Activated CD8-positive, alpha-beta memory T cell treated with anti-CD3 and anti-CD28 coated beads for 48 hours (primary cell): Measurements from ENCODE around the gene ZBTB47.

Source experiments
- DNase-seq, 3 experiments: peaks; one replicate each; pipeline ENCODE4 v3.0.0-alpha.2; 2020; ENCODE audit warnings: low read depth in 2 of 3, low spot score in 2 of 3

The ZBTB47 gene

DNA sequence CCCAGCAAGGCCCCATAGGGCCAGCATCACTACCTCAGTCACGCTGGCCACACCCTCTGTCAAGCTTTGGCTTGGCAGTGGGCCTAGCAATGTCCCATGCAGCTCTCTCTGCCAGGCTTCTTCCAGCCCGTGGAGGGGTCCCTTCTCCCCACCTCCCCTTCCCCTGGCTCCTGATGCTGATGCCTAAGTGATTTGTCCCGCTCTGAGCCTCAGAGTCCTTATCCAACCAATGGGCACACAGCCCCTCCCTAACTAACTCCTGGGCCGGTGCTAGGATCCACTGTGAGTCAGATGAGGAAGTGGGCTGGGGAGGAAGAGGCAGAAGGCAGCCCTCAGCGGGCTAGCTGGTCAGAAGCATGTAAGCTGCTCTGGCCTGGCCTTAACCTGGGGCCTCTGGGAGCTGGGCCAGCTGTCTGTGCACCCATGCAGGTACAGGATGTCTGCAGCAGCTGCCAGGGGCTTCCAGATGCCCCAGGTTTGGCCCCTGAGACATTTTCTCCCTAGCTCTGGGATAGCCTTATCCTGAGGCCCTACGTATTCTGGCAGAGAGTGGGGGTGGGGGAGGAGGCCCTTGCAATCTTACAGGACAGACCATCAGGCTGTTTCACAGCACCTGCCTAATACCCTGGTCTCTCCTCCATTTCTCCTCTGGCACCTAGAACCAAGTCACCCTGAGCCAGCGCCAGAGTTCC, 740 bp upstream of the ZBTB47 start:
- no peak for DNase-seq

DNA sequence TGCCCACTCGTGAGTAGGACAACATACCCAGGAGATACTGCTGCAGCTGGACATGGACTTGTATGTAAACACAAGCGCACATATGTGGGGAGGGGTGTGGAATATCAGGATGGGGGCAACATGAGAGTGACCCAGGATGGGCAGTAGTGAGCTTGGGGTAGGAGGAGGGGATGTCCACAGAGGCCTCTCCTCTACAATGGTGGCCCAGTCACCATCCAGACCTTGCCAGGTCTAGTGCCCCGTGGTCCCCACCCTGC, 266 bp upstream of the ZBTB47 start:
- no peak for DNase-seq

DNA sequence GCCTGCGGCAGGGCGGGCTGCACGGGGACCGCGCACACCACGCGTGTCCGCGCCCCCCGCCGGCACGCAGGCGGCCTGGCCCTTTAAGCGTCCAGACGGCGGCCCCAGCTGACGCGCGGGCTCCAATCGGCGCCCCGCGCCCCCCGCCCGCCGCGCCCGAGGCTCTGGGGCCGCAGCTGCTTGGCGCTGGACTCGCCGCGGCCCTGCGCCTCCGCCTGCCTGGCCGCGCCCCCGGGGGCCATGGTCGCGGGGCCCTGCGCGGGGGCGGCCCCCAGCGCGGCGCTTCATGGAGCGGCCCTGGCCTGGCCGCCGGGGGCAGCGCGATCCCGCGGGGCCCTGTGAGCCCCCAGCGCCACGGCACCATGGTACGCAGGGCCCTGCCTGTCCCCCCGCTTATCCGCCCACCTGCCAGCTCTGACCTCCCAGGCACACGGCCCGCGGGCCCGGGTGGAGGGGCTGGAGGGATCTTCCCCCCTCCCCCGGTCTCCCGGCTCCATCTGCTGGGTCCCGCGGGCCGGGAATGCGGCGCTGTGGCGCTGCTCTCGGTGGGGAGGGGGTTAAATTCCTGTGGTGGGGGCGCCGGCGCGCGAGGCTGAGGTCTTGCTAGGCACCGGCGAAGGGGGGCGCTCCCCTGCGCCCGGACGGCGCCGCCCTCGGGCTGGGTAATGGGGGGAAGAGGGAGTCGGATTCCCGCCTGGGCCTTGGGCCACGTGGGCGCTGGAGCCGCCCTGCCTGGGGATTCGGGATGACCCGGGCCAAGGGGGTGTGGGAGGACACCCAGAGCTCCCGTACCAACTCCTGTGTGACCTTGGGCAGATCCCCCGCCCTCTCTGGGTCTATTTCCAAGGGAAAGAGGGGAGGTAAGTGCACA, 1.1 kb downstream of the ZBTB47 start:
- DNase-seq, result no peak

DNA sequence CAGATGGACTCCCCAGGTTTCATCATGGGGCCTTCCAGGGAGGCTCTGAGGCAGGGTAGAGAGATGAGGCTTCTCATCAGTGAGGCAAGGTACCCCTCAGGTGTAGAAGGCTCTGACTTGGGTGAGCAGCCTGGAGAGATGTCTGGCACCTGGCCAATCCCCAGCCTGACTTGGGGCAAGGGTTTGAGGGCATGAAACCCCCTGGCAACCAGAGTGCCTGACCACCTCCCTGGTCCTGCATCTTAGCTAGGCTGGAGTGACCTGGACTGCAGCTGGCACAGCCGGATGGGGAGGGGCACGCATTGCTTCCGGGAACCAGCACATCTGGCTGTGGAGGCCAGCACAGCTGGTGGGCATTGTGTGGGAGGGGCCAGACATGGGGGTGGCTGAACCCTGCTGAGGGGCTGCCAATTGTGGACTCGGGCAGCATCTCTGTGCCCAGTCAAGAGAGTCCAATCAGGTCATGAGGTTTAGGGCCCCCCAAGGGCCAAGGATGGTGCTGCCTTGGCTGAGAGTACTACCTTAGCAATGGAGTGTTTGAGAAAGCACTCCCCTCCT, 1.9 kb downstream of the ZBTB47 start:
- DNase-seq, result no peak

DNA sequence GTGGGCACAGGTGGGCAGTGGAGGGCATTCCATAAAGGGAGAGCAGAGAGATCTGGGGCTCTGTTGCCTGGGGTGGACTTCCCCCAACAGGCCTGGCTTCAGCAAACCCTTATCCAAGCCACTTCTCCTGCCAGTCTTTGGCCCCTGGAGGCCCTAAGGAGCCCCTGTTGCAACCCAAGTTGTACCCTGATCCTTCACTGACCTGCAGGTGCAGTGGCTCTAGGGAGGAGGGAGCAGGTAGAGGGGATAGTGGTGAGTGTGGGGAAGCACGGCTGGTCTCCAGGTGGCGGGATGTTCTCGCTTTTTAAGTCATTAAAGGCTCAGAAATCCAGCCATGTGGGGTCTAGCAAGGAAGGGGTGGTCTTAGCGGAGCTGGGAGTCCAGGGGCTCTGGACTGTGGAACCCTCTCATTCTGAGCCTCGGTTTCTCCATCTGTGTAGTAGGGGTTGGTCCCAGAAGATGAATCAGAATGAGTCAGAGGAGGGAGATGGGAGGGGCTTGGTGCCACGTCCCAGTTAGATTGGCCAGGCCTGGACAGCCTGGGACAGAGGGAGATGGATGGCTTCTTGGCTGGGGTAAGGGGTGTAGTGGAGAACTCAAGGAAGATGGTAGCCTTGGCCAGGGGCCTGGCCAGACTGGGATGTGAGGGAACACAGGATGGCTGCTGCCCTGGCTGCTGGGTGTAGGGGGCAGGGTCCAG, 2.6 kb downstream of the ZBTB47 start:
- no peak for DNase-seq

DNA sequence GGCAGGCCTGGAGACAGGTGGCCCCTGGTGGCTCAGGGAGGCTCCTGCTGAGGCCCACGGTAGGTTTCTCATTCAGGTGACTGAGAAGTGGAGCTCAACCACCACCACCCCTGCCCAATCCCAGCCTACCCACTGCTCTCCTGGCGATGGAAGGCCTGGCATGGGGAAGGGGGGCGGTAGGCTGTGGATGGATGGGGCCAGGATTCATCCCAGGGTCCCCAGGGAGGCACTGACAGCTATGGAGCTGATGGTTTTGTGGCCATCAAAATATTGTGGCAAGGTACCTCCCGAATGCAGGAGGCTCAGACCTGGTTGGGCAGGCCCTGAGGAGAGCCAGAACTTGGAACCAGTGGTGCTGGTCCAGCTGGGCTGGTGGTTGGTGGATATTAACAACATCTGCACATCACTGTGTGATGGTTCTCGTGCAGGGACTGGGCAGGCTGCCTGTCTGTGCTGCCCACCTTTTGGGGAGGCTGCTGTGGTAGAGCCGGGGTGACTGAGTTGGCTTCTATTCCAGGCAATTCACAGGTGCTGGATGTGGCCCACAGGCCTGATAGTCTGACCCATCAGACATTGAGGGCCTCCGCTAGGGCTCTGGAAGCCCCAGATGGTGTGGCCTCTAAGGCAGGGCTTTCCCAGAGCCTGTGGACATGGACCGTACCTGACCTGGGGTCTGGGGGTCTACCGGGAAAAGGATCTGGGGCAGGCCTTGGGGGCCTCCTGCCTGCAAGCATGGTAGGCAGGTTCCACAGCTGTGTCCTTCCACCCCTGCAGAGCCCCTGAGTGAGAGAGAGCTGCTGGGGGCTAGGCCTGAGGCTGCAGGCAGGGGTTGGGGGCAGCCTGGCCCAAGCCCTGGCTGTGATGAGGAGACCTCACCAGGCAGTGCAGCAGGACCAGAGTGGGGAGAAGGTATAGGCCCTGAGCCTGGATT, 3.4 kb downstream of the ZBTB47 start:
- DNase-seq, result no peak

DNA sequence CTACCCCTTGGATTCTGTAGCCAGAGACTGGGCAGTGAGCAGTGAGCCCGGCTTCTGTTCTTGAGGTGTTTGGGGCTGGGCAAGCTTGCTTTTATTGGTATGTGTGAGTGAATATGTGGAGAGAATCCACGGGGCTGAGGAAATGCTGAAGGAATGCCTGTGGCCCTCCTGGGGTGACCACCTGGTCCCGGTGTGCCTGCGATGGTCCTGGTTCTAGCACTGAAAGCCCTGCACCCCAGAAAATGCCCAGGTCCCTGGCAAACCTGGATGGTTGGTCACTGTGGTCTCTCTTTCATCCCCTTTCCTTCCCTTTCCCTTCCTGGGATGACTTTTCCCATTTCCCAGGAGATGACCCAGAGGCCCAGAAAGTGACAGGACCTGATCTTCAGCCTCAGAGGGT, 4.2 kb downstream of the ZBTB47 start:
- no peak for DNase-seq

DNA sequence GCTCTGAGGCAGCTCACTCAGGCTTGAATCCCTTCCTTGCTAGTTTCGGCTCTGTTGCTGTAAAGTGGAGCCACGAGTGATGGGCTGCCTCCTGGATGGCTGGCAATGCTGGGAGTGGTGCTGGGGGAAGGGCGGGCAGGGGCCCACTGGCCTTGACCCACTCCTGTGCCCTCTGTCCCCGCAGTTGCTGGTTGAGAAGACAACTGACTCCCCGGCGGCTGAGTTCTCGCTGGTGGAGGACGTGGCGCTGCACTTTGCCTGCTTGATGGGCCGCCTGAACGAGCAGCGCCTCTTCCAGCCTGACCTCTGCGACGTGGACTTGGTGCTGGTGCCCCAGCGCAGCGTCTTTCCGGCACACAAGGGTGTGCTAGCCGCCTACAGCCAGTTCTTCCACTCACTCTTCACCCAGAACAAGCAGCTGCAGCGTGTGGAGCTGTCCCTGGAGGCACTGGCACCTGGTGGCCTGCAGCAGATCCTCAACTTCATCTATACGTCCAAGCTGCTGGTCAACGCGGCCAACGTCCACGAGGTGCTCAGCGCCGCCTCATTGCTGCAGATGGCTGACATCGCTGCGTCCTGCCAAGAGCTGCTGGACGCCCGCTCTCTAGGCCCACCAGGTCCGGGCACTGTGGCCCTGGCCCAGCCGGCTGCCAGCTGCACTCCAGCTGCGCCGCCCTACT, 4.7 kb downstream of the ZBTB47 start:
- DNase-seq, result no peak

DNA sequence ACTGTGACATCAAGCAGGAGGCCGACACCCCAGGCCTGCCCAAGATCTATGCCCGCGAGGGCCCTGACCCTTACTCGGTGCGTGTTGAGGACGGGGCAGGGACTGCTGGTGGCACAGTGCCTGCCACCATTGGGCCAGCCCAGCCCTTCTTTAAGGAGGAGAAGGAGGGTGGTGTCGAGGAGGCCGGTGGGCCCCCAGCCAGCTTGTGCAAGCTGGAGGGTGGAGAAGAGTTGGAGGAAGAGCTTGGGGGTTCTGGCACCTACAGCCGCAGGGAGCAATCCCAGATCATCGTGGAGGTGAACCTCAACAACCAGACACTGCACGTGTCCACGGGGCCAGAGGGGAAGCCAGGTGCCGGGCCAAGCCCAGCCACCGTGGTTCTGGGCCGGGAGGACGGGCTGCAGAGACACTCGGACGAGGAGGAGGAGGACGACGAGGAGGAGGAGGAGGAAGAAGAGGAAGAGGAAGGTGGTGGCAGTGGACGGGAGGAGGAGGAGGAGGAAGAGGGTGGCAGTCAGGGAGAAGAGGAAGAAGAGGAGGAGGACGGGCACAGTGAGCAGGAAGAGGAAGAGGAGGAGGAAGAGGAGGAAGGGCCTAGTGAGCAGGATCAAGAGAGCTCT, 5.4 kb downstream of the ZBTB47 start:
- no peak for DNase-seq

DNA sequence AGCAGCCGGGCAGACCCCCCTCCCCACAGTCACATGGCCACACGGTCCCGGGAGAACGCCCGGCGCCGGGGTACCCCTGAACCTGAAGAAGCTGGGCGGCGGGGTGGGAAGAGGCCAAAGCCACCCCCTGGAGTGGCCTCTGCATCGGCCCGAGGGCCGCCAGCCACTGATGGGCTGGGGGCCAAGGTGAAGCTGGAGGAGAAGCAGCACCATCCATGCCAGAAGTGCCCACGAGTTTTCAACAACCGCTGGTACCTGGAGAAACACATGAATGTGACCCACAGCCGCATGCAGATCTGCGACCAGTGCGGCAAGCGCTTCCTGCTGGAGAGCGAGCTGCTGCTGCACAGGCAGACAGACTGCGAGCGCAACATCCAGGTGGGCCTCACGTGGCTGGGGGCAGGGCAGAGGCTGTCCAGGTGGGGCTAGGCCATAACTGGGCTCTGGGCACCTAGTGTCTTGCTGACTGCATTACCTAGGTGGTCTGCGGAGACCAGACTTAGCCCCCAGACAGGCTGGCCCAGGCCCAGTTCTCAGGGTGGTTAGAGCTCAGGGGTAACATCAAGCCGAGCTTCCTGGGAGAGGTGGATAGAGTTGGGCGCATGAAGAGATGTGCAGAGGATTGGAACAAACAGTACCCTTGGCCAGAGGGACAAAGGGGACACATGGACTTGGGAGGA, 6.1 kb downstream of the ZBTB47 start:
- DNase-seq, result no peak

DNA sequence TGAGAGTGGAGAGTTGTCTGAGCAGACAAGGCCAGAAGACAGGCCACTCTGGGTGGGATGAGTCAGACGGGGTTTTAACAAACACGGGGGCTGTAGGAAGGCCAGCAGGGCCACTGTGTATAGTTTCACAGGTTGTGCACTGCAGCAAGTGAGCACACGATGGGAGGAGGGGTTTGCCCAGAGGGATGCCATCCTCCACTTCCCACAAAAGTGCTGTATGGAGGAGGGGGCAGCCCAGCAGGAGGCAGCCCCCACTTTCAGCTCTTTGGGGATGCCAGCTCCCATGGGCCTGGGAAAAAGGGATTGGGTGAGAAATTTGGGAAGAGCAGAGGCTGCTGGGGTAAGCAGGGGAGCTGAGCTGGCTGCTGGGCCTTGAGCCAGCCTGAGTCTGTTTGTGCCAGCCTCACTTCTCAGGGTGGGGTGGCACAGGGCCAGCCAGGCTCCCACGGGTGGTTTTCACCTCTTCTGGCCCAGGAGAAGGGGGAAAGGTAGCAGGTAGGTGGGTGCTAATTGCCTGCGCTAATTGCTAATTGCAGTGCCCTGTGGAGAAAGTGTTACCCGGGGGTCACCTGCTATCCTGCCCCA, 6.7 kb downstream of the ZBTB47 start:
- DNase-seq, result no peak

DNA sequence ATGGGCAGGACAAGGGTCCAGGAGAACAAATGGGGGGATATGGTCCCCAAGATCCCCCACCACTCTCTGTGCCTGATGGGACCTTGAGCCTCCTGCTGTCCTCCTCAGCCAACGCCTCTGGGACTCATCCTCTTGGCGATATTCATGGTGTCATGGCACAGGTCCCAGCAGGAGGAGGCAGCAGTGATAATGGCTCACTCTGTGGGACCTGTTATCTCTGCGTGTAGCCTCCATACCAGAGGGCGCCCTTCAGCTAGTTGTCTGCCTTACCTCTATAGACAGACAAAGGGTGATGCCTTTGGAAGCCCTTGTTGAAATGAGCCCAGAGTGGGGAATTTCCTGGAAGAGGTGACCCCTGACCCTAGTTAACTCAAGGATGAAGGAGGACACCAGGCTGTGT, 7.4 kb downstream of the ZBTB47 start:
- no peak for DNase-seq

DNA sequence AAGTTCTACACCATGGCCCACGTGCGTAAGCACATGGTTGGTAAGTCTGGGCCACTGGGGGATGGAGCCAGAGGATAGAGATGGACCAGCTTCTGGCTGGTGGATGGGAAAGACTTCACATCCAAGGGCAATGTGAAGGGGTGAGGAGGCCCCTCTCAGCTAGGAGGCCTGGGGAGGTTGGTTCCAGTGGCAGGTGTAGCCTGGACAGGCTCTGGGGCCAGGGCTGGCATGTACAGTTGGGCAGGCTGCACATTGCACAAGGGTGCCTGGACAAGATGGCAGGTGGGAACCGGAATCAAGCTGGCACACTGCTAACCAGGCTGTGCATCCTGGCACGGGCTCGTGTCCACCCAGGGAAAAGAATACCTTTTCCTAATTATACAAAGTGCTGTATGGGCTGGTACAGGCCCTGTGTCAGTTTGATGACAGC, 8.1 kb downstream of the ZBTB47 start:
- DNase-seq, result no peak

DNA sequence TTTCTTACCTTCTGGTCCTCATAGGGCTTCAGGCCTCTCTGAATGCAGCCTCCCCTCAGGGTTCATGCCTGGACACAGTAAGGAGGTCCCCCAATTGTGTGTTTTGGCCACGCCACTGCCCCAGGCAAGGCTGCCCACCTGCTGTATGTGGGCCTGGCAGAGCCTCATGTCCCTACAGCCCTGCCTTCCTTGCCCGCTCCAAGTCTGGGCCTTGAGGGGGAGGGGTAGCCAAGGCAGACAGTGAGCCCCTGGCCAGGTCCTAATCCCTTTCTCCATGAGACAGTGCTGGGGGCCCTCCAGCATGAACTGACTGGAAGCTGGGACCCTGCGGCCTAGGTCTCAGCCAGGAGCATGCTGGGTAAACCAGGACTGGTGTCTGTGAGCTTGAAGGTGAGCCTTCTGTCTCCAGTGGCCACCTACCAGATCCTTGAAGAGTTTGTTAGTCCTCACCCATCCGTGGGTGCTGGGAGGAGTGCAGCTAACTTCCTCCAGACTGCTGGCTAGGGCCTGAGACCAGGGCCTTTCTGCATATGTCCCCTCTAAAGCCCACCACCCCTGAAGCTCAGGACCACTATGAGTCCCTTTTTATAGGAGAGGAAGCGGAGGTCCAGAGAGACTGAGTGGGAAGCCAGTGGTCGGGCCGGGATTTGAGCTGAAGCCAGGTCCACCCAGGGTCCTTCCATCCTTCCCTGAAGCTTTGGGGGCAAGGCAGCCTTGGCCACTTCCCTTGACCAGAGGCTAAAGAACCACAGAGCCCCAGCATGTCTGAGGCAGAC, 8.7 kb downstream of the ZBTB47 start:
- no peak for DNase-seq

DNA sequence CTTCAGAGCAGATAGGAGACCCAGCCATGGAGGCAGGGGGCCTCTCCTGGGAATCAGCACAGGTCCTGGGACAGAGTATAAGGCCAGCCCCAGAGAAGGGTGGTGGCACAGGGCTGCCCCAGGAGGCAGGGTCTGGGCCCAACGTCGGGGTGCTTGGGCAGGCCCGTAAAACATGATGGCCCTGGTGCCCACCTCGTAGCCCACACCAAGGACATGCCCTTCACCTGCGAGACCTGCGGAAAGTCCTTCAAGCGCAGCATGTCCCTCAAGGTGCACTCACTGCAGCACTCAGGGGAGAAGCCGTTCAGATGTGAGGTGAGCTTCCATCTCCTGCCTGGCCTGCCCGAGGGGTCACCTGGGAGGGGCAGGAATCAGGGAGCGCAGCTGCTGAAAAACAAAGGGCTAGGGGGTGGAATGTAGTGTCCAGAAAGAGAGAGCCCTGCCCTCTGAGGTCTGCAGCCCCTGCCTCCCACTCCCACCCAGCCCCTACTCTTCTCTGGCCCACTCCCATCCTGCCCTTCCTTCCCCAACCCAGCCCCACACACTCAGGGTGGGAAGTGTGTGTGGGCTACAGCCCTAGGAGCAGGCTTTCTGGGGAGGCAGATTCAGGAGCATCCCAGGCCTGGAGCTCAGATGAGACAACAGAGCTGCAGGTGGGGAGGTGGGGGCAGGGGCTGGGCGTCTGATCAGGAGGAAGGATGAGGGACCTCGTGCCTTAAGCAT, 9.5 kb downstream of the ZBTB47 start:
- DNase-seq, result no peak

DNA sequence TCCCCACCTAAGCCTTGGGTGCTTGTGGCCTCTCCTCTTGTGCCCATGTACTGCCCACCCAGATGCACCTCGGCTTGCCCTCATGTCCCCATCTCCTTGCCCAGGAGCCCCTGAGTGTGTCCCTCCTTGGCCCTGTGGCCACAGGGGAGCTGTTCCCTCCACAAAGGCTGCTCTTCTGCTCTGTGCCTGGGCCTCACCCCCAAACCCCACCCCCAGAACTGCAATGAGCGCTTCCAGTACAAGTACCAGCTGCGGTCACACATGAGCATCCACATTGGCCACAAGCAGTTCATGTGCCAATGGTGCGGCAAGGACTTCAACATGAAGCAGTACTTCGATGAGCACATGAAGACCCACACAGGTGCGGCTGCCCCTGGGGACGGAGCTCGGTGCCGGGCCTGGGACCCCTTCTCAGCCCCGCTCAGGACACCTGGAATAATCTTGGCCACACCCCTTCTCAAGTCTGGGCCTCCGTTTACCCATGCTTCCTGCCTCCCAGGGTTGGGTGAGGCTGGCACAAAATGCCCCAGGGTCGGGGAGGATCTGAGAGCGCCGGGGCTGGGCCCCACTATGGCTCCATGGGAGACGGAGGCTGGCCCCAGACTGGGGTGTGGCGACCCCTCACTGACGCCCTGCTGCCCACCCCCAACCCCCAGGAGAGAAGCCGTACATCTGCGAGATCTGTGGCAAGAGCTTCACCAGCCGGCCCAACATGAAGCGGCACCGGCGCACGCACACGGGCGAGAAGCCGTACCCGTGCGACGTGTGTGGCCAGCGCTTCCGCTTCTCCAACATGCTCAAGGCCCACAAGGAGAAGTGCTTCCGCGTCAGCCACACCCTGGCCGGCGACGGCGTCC, 10.3 kb downstream of the ZBTB47 start:
- DNase-seq, result no peak

DNA sequence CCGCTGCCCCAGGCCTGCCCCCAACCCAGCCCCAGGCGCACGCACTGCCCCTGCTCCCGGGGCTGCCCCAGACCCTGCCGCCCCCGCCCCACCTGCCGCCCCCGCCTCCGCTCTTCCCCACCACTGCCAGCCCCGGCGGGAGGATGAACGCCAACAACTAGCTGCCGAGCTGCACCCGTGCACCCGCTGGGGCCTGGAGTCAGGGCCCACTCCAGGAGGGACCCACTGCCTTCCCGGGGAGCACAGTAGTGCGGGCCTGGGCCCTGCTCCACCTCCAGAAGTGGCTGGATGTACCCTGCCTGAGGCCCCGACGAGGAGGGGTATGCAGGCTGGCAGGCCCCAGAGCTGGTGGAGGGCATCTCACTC, 10.9 kb downstream of the ZBTB47 start:
- DNase-seq, result no peak
